ENCODE data around the gene CTBP1.

CTBP1 gene

DNA sequence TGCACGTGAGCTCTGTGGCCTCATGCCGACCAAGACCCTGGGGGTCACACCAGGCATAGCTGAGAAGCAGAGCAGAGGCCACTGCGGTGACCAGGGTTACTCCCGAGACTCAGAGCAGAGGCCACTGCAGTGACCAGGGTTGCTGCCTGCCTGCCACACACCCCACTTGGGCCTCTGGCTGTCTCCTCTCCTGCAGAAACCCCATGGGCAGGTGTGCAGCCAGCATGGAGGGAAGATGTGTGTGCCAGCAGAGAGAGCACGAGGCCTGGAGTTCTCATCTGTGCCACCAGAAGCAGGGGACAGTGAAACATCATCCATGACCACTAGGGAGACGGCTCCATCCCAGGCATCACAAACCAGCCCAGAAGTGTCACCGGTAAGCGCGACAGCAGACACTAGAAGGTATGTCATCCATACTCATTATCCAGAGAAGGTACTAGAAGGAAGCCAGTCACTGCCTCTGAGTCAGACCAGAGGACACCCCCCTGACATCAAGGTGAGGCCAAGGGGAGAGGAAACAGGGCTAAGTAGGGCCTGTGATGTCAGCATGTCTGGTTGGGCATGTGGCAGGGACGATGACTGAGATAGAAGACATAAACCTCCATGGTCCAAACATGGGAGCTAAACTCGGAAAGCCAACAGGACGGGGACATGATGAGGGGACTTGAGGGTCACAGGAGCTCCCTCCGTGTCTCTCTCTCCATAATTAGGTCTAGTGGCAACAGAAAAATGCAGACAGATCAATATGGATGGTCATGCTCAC, 52.3 kb downstream of the CTBP1 start:
- no peak for DNase-seq (ENCODE audit: low read depth)

DNA sequence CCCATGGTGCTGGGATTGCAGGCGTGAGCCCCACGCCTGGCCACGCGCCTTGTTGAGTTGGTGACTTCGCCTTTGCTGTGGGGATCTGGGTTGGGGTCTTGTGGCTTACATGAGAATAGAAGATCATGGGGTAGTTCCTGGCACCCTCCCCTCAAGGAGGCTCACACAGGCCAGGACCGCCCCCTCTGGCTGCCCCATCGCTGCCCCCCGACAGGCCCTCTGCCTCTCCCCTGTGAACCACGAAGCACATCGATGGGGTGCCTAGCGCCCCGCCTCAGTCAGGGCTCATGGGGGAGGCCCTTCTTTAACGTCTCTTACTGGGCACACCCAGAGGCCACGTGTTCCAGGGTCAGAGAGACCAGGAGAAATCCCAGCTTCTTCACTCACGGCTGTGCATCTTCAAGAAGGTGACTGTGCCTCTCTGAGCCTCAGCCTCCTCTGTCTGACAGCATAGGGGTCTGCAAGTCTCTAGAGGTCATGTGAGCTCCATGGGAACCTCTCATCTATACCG, 53.0 kb downstream of the CTBP1 start:
- no peak for DNase-seq (ENCODE audit: low read depth)

DNA sequence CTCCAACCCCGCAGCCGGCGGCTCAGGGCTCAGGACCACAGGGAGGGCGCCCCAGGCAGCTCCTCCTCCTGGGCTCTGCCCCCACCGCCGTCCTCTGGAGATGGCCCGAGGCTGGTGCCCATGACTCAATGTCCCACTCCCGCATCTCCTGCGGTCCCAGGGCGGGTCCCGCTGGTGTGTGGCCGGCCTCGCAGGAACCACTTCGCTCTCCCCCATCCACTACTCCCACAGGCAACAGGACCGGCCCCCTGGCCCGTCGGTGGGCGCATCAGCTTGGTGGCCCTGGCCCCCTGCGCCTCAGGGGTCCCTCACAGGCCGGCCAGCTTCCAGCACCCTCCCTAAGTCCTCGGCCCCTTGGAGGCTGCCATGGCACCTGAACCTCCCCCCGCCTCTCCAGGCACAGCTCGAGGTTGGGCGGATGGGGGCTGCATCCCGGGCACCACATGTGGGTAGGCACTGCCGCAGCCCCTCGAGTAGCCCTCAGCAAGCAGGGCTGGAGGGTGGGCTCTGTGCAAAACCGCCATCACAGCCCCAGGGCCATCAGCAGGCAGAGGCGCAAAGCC, 53.7 kb downstream of the CTBP1 start:
- DNase-seq (ENCODE audit: low read depth): no peak

DNA sequence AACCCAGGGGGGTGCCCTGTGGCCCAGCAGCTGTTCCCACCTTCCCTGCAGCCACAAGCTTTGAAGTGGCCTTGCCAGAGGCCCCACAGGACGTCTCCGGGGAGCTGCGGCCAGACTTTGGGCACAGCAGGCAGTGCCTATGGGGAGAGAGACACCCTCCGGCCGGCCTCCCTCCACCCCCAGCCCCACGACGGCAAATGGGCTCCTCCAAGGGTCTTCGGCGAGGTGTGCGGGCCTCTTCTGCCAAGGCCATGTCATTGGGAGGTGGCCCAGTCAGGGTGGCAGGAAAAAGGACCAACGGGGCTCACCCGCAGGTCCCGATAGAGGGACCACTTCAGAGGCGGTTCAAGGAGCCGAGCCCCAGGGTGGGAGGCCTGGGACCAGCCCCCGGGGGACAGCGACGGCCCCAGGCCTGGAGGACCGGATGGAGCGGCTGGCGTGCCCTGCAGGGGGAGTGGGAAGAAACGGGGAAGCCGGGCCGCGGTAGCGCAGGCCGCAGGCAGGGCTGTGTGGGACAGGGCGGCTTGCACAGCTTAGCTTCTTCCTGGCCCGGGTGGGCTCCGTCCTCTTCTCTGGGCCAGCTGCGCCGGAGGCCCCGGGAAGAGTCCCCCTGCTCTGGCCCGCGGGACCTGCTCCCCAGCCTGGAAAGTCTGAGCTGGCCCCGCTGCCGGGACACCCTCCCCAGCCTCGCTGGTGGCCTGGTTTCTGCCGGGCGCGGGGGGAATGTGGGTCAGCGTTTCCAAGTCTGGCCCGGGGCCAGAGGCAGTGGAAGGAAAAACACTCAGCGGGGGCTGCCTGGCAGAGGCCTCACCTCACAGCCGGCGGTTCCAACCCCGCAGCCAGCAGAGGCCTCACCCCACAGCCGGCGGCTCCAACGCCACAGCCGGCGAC, 54.7 kb downstream of the CTBP1 start:
- no peak for DNase-seq (ENCODE audit: low read depth)

DNA sequence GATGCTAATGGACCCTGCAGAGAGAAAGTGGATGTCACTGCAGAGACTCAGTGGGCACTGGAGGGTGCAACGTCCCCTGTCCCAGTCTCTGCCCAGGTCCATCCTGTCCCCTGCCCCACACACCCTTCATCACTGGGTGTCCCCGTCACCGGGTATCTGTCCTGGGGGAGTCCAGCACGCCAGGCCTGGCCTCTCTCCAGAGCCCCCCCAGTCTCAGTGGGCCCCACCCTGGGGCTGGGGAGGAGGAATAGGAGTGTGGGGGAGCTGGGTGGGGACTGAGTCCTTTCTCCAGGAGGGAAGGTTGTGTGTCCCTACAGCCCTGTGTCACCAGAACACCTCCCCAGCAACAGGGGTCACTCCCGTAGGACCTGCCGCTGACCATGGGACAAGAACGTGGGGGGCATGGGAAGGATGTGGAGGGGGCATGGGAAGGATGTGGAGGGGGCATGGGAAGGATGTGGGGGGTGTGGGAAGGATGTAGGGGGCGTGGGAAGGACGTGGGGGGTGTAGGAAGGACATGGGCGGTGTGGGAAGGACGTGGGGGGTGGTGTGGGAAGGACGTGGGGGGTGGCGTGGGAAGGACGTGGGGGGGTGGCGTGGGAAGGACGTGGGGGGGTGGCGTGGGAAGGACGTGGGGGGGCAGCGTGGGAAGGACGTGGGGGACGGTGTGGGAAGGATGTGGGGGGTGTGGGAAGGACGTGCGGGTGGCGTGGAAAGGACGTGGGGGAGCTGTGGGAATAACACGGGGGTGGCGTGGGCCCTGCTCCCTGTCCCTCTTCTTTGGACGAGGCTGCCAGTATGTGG, 55.5 kb downstream of the CTBP1 start:
- no peak for DNase-seq (ENCODE audit: low read depth)

DNA sequence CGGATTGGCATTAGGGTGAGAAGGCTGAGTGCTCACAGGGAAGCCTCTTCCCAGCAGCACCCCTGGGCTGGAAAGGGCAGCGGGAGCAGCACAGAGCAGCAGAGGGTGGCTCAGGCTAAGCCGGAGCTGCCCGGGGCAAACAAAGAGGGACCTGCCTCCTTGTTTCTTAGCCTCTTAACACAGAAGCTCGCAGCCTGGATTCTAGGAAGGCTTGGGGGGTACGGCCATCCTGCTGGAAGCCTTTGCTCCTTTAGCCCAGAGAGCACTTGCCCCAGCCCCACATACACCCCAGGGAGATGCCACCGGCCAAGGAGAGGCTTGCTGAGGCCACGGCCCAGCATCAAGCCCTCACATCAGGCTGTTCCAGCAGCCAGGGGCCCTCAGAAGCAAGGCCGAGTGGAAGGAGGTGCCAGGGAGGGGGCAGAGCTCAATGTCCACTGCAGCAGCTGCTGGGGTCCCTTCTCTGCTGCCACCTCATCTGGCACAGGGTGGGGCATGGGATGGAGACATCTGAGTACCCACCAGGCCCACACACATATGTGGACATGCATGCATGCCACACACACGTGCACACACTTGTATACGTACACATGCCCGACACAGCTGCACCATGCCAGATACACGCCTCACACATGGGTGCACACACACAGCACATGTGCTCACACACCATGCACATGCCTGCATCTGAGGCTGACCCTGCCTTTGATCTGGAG, 56.3 kb downstream of the CTBP1 start:
- no peak for DNase-seq (ENCODE audit: low read depth)

DNA sequence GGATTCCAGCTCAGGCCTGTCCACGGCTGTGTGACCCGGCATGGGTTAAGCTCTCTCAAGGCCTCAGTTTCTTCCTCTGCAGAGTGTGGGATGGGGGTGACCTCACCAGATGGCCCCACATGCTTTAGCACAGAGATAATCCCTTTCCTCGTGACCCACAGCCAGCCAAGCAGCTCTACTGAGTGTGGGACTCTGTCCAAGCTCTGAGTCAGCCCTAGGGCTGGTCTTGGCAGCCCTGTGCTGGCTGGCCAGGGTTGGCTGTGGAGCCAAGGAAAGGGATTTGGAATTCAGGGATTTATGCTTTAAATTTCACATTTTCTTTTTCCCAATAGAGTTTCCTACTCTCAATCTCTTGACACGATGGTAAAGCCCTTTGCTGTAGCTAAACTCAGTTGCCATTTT, 56.8 kb downstream of the CTBP1 start:
- no peak for DNase-seq (ENCODE audit: low read depth)

DNA sequence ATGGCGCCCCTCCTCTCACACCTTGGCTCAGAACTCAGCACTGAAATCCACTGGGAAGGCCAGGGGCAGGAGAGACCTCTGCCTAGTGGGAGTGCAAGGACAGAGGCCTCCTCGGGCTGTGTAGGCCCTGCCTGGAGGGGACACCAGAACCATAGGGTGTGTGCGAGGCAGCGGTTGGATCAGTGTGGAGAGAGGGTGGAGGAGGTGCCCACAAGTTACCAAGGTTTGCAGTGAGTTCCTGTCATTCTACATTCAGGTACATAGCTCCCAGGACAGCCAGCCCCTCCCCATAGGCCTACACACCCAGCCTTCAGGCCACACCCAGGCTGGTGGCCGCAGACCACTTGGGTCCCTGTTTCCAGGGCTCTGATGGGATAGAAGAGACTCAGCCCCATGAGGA, 57.3 kb downstream of the CTBP1 start:
- no peak for DNase-seq (ENCODE audit: low read depth)

DNA sequence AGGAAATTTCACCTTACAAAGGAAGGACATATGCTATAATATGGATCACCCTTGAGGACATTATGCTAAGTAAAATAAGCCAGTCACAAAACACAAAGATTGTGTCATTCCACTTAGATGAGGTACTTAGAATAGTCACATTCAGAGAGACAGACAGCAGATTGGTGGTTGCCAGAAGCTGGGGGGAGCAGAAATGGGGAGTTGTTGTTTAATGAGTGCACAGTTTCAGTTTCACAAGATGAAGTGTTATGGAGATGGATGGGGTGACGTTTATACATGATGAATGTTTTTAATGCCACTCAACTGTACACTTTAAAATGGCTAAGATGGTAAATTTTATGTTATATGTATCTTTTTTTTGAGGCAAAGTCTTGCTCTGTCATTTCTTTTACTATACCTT, 61.7 kb downstream of the CTBP1 start:
- no peak for DNase-seq (ENCODE audit: low read depth)

DNA sequence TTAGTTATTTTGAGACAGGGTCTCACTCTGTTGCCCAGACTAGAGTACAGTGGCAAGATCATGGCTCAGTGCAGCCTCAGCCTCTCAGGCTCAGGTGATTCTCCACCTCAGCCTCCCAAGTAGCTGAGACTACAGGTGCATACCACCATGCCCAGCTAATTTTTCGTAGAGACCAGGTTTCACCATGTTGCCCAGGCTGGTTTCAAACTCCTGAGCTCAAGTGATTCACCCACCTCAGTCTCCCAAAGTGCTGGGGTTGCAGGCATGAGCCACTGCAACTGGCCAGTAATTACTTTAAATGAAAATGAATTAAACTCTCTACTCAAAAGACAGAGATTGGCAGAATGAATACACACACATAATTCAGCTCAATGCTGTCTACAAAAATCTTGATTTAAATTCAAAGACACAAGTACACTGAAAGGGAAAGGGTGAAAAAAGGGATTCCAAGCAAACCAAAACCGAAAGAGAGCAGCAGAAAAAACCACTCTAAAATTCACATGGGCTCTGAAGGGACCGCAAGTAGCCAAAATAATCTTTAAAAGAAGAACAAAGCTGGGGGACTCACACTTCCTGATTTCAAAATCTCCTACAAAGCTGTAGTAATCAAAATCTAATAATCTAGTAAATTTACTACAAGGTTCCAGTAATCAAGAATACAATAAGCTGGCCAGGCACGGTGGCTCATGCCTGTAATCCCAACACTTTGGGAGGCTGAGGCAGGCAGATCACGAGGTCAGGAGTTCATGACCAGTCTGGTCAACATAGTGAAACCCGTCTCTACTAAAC, 64.8 kb downstream of the CTBP1 start:
- DNase-seq (ENCODE audit: low read depth): no peak

DNA sequence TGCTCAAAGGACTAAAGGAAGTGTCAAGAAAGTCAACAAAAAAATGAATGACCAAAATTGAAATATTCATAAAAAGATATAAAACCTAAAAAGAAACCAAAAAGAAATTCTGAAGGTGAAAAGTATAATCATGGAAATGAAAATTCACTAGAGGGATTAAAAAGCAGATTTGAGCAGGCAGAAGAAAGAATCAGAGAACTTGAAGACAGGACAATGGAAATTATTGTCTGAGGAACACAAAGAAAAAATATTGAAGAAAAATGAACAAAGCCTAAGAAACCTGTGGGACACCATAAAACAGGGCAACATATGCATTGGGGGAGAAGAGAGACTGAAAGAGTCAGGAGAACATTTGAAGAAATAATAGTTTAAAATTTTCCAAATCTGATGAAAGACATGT, 66.6 kb downstream of the CTBP1 start:
- no peak for DNase-seq (ENCODE audit: low read depth)

DNA sequence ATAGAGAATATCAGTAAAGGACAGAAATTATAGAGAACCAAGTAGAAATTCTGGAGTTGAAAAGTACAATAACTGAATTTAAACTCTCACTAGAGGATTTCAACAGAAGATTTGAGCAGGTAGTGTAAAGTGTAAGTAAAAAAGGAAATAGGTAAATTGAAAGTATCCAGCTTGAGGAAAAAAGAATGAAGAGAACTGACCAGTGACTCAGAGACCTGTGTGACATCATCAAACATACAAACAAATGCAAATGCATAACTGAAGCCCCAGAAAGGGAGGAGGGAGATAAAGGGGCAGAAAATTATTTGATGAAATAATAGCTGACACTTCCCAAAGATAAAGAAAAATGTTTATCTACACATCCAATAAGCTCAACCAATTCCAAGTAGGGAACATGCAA, 68.3 kb downstream of the CTBP1 start:
- no peak for DNase-seq (ENCODE audit: low read depth)

DNA sequence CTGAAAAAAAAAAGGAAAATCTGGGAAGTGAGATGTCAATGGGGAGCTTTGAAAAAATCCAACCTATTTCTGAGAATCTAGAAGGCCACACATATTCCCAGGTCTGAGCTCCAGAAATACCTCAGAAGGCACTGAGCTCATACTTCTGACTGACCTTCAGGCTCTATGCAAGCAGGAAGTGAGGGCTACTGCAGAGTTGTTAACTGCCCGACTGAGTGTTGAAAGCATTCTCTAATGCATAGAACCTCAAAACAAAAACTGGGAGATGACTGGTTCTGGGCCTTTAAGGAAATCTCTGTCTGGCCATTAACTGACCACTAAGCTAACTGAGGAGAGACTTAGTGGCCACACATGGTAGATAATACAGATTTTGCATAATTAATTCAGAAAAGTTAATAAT, 69.0 kb downstream of the CTBP1 start:
- no peak for DNase-seq (ENCODE audit: low read depth)

DNA sequence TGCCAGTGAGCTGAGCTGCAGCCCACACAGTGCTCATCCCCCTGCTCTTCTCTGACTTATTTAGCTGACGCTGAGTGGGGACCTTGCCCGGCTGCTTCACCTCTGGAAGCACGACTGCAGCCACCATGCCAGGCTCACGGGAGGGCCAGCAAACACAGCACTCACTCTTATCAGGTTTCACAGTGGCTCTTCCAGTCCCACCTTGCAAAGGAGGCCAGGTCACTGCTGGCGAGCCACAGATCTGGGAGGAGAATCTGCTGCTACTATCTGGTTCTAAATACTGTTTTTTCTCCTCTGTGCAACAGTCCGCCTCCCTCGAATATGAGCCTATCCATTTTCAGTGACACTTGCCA, 69.9 kb downstream of the CTBP1 start:
- no peak for DNase-seq (ENCODE audit: low read depth)

DNA sequence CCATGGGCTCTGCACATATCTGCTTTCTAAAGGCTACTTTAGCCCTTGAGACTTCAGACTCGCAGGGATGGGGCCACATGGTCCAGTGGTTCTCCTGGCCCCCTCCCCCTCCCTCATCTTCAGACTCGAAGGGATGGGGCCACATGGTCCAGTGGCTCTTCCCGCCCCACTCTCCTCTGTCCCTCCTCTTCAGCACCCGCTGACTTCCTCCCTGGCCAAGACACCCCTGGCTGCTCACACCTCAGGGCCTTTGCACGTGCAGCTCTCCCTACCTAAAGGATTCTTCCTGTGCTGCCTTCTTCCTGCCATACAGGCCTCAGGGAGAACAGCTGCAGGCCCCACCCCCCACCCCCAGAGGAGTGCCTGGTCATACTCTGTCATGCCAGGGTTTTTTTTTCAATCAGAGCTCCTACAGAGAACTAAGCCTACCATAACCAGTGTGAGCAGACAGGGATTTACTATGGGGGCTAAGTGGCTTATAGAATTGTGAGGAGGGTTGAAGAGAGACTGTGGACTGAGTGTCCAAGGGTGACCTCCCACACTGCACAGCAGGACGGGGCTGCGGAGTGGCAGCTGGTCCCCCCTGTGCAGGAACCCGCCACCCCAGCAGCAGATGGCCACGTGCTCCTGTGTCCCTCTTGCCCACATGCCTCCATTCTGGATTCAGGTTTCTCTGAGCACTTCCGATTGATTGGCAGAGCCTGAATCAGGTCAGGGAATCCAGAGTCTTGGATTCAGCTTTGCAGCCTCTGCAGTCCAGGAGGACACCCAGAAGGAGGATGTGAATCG, 70.4 kb downstream of the CTBP1 start:
- DNase-seq (ENCODE audit: low read depth): no peak

DNA sequence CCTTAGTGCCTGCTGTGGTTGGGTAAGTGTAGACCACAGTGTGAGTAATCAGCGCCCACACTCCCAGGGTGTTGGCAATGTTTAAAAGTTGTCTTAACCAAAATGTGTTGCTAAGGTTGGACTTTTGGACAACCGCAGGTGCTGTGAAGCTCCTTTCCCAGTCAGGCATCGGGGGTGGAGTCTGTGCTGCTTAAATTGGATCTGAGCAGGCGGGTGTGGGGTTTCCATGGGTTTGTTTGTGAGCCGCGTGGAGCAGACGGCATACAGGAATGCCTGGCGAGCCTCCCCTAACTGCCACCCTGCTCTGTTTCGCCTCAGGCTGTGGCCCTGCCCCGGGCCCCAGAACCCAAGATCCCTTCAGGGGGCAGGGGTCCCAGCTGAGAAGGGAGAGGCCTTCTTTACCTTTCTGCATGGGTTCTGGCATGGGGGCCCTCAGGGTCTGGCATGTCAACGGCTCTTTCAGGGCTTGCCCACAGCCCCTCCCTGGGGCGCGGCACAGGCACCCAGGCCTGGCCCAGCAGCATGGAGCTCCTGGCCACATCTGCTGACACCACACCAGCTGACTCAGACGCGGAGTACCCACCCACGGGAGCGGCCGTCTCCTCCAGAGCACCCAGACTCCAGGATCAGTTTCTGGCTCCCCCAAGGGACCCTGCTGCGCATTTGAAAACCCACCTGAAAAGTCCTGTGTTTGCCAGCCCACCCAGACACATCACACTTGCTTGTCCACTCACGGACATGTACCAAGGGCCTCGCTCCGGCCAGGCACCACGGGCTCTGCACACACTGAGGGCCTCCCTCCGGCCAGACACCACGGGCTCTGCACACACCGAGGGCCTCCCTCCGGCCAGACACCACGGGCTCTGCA, 71.4 kb downstream of the CTBP1 start:
- DNase-seq (ENCODE audit: low read depth): no peak

DNA sequence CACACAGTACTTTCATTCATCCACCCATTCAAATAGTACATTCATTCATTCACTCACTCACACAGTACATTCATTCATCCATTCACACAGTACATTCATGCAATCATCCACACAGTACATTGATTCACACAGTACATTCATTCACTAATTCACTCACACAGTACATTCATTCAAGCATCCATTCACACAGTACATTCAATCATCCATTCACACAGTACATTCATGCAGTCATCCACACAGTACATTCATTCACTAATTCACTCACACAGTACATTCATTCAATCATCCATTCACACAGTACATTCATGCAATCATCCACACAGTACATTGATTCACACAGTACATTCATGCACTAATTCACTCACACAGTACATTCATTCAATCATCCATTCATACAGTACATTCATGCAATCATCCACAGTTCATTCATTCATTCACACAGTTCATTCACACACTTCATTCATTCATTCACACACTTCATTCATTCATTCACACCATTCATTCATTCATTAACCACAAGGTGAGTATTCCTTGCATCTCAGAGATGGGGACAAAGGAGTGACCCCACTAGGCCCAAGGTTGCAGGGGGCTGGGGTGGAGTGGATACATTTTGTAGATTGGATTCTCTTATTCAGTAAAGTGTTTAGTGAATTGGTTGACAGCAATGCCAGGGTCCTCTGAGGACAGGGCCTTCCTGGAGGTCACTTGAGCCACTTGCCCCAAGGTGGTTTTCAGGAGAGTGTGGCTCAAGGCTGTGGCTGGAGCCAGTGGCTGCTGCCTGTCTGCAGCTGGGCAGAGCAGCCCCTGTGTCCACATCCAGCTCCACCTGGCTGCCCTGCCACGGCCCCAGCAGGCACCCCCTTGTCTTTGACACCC, 72.3 kb downstream of the CTBP1 start:
- no peak for DNase-seq (ENCODE audit: low read depth)
